SU-DHL-6 (cell line): Measurements from ENCODE around the gene IFT27.

ENCODE experiments used
- H2AFZ ChIP-seq: fragments of 200-600 bp; sonication (generic); 2 replicates; pipeline ENCODE4 v1.6.1; 2014; ENCODE audit warnings: low read depth, mild to moderate bottlenecking, moderate library complexity, mixed read lengths, antibody characterized with exemption, low read length; ENCODE audit not compliant: severe bottlenecking
- H3F3A ChIP-seq: fragments of 200-600 bp; shearing (Covaris generic); 2 replicates; pipeline ENCODE4 v1.6.0; 2016; ENCODE audit warnings: antibody characterized with exemption, mild to moderate bottlenecking; ENCODE audit not compliant: insufficient read depth
- H3K27ac ChIP-seq: fragments of 200-600 bp; sonication (generic); 2 replicates; pipeline ENCODE4 v1.5.1; 2016; ENCODE audit warnings: low read depth, mild to moderate bottlenecking, low read length, moderate library complexity, mixed read lengths
- H3K27me3 ChIP-seq: fragments of 200-600 bp; sonication (generic), shearing (Covaris generic); 2 replicates; pipeline ENCODE4 v1.6.0; 2014; ENCODE audit warnings: mild to moderate bottlenecking, low read length
- H3K36me3 ChIP-seq: fragments of 200-600 bp; sonication (generic); 2 replicates; pipeline ENCODE4 v1.6.1; 2014; ENCODE audit warnings: mild to moderate bottlenecking, low read length, mixed read lengths
- H3K4me2 ChIP-seq: fragments of 300-600, 200-600 bp; shearing (Covaris generic), sonication (generic); 2 replicates; pipeline ENCODE4 v1.6.0; 2014; ENCODE audit warnings: low read length, low read depth, mild to moderate bottlenecking; ENCODE audit not compliant: poor library complexity, severe bottlenecking
- H3K4me3 ChIP-seq: fragments of 200-600 bp; sonication (generic); 2 replicates; pipeline ENCODE4 v1.5.1; 2014; ENCODE audit warnings: antibody characterized with exemption, low read length, mild to moderate bottlenecking, mixed read lengths; ENCODE audit not compliant: insufficient read depth, poor library complexity, severe bottlenecking
- H3K79me2 ChIP-seq: fragments of 200-600 bp; sonication (generic); 2 replicates; pipeline ENCODE4 v1.6.1; 2014; ENCODE audit warnings: mild to moderate bottlenecking, low read length, moderate library complexity; ENCODE audit not compliant: insufficient read depth
- H3K9ac ChIP-seq: fragments of 200-600 bp; sonication (generic); 2 replicates; pipeline ENCODE4 v1.7.0; 2014; ENCODE audit warnings: mild to moderate bottlenecking, low read length
- H3K9me2 ChIP-seq: fragments of 200-600 bp; sonication (generic); replicated peaks from 2 replicates; pipeline ENCODE4 v1.6.1; 2014; ENCODE audit warnings: low read length; ENCODE audit not compliant: insufficient read depth
- H3K9me3 ChIP-seq: fragments of 200-600 bp; sonication (generic); 2 replicates; pipeline ENCODE4 v1.6.1; 2014; ENCODE audit warnings: low read length, mixed read lengths; ENCODE audit not compliant: insufficient read depth
- H4K20me1 ChIP-seq: fragments of 200-600 bp; sonication (generic); 2 replicates; pipeline ENCODE4 v1.6.1; 2014; ENCODE audit warnings: low read depth, mild to moderate bottlenecking, antibody characterized with exemption, low read length, moderate library complexity, mixed read lengths
- EZH2phosphoT487 ChIP-seq: fragments of 200-600 bp; sonication (generic), shearing (Covaris generic); conservative IDR thresholded peaks from 2 replicates; pipeline ENCODE4 v1.6.1; 2018; ENCODE audit warnings: mild to moderate bottlenecking, antibody characterized with exemption, low read length, moderate library complexity, mixed read lengths
- TF ChIP-seq, protein P1 (sequence below): fragments of 200-600 bp; sonication (generic); IDR thresholded peaks from one replicate; pipeline ENCODE4 v1.5.1; 2017; ENCODE audit warnings: antibody characterized with exemption, mild to moderate bottlenecking, low read length, moderate library complexity; ENCODE audit not compliant: insufficient read depth, poor library complexity, severe bottlenecking

IFT27 gene

DNA sequence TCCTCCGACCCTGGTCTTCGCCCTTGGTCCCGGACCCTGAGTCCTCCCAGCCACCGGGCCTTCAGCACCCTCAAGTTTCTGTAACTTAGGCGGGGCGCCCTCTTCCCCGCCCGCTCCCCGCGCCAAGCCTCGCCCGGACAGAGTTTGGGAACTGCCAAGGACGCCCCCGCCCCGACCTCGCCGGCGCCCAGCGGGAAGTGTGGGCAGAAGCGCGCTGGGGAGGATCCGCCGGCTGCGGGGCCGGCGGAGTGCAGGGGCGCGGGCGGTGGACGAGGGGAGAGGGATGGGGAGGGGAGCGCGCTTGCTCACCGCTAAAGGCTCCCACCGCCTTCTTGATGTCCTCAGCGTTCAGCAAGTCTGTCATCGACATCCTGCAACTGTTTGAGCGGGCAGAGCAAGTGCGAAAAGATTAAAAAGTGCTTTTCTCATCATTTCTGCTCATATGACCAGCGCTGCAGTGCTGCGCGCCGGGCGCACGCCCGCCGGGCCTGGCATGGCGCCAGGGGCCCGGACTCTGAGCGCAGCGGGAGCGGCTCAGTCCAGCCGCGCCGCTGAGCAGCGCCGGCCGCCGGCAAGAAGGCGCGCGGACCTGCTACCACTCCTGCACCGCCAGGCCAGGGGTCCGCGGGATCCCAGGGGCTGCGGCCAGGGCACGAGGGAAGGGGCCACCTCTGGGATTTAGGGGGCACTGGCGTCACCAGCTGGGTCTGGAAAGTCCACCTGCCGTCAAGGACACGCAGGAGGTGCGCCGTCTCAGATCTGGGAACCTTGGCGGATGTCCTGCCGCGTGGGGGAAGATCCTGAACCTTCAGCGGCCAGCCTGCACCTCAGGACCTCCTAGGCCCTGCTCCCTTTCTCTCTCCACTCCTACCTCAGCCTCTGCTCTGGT, 41.0 kb upstream of the IFT27 start, which contains the start of gene PVALB:
PVALB (minus strand) TSS at position 400 of the 889 bp plus-strand sequence; CDS start at position 370, 30 bp downstream.
- H3K4me2 ChIP-seq = no peak within 1 kb of the TSS
- no peaks in the 10 kb centered on the region for H3K9me2 ChIP-seq
- H3K36me3 ChIP-seq = no peaks in the 10 kb centered on the region
- H3F3A ChIP-seq = no peaks in the 10 kb centered on the region
- no peak within 1 kb of the TSS for H2AFZ ChIP-seq
- no peaks in the 10 kb centered on the region for H3K9me3 ChIP-seq
- H4K20me1 ChIP-seq = no peaks in the 10 kb centered on the region
- H3K4me3 ChIP-seq = no peak within 1 kb of the TSS
- H3K27me3 ChIP-seq = no peaks in the 10 kb centered on the region
- no peaks in the 10 kb centered on the region for H3K79me2 ChIP-seq
- no peak for TF ChIP-seq EZH2phosphoT487
- TF ChIP-seq, protein P1, sequence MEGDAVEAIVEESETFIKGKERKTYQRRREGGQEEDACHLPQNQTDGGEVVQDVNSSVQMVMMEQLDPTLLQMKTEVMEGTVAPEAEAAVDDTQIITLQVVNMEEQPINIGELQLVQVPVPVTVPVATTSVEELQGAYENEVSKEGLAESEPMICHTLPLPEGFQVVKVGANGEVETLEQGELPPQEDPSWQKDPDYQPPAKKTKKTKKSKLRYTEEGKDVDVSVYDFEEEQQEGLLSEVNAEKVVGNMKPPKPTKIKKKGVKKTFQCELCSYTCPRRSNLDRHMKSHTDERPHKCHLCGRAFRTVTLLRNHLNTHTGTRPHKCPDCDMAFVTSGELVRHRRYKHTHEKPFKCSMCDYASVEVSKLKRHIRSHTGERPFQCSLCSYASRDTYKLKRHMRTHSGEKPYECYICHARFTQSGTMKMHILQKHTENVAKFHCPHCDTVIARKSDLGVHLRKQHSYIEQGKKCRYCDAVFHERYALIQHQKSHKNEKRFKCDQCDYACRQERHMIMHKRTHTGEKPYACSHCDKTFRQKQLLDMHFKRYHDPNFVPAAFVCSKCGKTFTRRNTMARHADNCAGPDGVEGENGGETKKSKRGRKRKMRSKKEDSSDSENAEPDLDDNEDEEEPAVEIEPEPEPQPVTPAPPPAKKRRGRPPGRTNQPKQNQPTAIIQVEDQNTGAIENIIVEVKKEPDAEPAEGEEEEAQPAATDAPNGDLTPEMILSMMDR = no peak
- no peak within 1 kb of the TSS for H3K9ac ChIP-seq
- H3K27ac ChIP-seq = no peak within 1 kb of the TSS

DNA sequence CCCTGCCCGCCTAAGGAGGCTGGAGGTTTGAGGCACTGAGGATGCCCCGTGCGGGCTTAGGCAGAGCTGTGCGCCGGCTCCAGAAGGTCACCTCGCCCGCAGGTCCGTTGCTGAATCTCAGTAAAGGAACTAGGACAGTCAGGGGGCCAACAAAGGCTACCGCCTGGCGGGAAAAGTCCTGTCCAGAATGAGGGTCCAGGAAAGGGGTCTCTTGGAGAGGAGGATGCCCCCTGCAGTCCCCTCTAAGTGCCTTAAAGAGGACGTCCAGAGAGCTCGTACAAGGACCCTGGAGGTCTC, 40.4 kb upstream of the IFT27 start:
- Histone ChIP-seq H3K9me3 (no peaks in the 10 kb centered on the region), H3K27me3 (no peaks in the 10 kb centered on the region), H3K9ac (no peak overlapping the region), H3F3A (no peaks in the 10 kb centered on the region), H3K4me2 (no peak overlapping the region), H3K36me3 (no peaks in the 10 kb centered on the region), H3K9me2 (no peaks in the 10 kb centered on the region), H3K79me2 (no peaks in the 10 kb centered on the region), H4K20me1 (no peaks in the 10 kb centered on the region), H3K27ac (no peak overlapping the region), H2AFZ (no peak overlapping the region), H3K4me3 (no peak overlapping the region)
- TF ChIP-seq EZH2phosphoT487 = no peak
- TF ChIP-seq, protein P1 = no peak

DNA sequence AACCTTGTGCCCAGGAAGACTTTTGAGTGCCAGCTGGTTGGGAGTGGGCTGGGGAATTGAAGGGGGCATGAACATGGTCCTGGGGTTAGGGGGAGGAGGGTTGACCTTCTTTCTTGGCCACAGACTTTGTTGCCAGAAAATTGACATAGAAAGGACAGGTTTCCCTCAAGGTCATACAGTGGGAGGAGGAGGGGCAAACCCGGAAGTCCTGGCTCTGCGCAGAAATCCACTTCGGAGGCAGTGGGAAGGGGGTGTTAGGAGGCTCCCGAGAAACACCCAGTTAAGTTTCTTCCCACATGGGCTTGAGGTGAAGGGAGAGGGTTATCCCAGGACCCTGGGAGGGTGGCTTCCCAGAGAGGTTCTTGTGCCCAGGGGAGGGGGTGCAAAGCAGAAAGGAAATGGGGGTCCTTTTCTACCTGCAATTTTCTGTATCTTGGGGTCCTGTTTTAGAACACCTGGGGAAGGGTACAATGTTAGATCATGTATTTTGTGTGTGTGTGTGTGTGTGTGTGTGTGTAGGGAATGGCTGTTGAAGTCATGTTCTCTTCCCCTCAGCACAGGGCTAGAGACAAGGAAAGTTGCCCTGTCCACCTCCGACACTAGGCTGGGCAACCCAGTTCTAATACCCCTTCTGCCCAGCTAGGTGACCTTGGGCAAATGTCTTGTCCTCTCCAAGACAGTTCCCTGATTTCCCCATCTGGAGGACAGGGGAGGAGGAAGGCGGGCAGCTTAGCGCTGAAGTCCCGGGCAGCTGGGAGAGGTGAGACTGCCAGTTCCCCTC, 39.8 kb upstream of the IFT27 start:
- Histone ChIP-seq H3K27ac (no peak overlapping the region), H3K4me2 (no peak overlapping the region), H4K20me1 (no peaks in the 10 kb centered on the region), H3K4me3 (no peak overlapping the region), H3K79me2 (no peaks in the 10 kb centered on the region), H3K9me3 (no peaks in the 10 kb centered on the region), H2AFZ (no peak overlapping the region), H3F3A (no peaks in the 10 kb centered on the region), H3K36me3 (no peaks in the 10 kb centered on the region), H3K27me3 (no peaks in the 10 kb centered on the region), H3K9ac (no peak overlapping the region), H3K9me2 (no peaks in the 10 kb centered on the region)
- TF ChIP-seq EZH2phosphoT487 = no peak
- TF ChIP-seq, protein P1 = no peak
